ENCODE measurements around the gene RAMP2. TPM values are rescaled to one million over a fixed set of nuclear protein-coding genes. Genes with fewer than 3 reads are reported as not detected.
"Not testable (repeated sequence)": the region's sequence is repeated elsewhere in the genome, so short reads cannot be mapped to it uniquely, and the experiment has no call there.

The RAMP2 gene, protein sequence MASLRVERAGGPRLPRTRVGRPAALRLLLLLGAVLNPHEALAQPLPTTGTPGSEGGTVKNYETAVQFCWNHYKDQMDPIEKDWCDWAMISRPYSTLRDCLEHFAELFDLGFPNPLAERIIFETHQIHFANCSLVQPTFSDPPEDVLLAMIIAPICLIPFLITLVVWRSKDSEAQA
- 0.63 and 0.74 TPM in 2 replicates for total RNA-seq (2014; rRNA removed; shearing (Covaris generic))
- polyA plus RNA-seq (2014; cell fraction: nucleus; rRNA removed): not detected in 2 replicates

DNA sequence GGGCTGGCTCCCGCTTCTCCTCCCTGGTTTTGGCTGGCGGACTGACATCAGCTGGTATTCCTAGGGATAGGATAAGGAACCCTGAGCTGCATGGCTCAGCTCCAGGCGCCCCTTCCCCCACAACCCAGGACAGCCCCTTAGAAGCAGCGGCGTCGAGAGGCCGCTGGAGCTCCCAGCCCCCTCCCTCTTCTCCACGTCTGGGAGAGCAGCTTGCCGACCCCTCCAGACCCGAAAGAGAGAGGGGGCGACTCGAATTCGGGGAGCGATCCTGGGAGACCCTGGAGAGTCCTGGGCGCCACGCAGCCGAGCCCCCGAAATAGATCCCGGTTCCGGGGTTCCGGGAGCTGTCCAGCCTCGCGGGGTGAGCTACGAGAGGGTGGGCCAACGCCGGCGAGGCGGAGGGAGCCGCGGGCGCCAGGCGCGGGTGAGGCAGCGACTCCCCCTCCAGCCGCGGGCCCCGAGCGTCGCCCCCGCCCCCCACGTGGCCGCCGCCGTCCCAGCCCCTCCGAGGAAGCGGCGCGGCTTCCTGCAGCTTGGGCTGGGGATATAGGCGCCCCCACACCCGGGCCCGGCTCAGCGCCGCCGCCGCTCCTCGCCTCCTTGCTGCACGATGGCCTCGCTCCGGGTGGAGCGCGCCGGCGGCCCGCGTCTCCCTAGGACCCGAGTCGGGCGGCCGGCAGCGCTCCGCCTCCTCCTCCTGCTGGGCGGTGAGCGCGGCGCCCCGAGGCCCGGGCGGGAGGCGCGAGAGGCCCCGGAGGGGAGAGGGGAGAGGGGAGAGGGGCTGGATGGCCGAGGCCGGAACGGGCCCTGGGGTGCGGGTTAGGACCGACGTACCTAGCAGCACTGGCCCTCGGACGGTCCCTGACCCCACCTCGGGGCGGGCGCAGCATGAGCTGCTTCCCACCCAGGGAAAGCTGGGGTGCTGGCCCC, at the start of gene RAMP2:
RAMP2 (plus strand) TSS at position 576 of the 930 bp plus-strand sequence; CDS start at position 611, 35 bp downstream.
- no peak for DNase-seq (ENCODE audit: extremely low read depth, low read depth)

- peak; percentile 63 for DNase-seq (ENCODE audit: extremely low read depth, low read depth)
These were observed 39.9 kb upstream of the RAMP2 start for GRCh38 chr17:42720996-42721583.

DNA sequence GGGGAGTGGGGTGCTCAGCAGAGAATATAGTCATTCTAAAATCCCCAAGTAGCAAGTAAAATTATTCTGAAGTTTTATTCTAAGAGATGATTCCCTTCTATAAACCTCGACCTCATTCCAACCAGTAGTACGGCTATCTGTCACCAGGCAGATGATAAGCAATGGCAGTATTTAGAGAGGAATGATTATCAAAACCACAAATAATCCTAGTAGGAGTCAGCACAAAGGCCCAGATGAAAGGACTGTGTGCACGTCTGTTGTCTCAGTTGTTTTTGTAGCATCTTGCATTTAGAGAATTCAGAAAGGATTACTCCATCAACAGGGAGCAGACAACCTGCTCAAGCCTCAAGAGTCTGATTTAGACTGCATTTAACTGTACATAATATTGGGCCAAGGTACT, 37.4 kb upstream of the RAMP2 start:
- no peak for DNase-seq (ENCODE audit: extremely low read depth, low read depth)

GRCh38 chr17:42725143-42725542, 35.9 kb upstream of the RAMP2 start:
- DNase-seq (ENCODE audit: extremely low read depth, low read depth): no peak

- DNase-seq (ENCODE audit: extremely low read depth, low read depth): no peak
These were observed 20.3 kb upstream of the RAMP2 start for GRCh38 chr17:42740699-42741098.

GRCh38 chr17:42742916-42743315, 18.1 kb upstream of the RAMP2 start:
- DNase-seq (ENCODE audit: extremely low read depth, low read depth): not testable (repeated sequence)

DNA sequence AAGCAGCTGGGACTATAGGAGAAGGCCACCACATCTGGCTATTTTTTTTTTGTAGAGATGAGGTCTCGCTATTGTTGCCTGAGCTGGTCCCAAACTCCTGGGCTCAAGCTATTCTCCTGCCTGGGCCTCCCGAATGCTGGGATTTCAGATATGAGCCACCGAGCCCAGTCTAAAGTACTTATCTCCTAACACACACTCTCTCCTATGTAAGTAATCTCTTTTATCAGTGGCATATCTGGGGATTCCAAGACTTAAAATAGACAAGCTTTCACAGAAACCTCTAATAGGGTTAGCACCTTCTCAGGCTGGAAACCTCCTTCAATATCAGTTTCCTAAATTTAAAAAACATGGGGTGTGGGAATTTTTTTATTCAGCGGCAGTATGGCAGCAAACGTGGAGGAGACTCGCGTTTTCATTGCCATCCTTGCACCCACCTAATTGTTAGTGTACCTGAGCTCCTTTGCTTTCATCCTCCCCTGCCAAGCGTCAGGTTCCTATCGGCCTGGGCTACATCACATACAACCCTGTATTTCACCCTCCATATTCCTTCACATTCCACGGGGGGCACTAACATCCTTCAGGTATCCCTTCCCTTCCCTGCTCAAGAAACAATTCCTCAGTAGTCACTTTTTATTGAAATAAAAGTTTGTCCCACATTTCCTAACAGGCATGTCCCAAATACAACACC, 17.3 kb upstream of the RAMP2 start:
- DNase-seq (ENCODE audit: extremely low read depth, low read depth): no peak

DNA sequence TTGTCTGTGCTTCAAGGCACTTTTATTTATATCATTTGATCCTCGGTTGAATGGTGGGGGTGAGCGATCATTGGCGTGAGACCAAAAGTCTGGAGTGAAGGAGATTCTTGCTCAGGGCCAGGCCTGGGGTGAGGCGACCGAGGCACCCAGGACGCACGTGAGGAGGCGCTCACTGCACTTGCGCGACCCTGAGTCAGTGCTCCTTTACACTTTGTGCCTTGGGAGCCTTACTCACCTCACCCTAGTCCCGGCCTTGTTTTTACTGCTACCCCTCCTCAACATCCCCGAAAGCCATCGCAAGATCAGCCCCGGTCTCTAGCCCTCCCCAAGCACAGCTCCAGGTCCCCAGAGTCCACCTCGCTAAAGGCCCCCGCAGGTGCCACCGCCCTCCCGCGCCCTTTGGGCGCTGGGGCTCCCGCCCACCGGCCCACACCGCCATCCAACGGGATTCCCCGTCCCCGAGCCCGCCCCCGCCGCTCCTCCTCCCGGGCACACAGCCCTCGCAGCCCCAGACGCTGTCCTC, 16.7 kb upstream of the RAMP2 start:
- peak; percentile 37 for DNase-seq (ENCODE audit: extremely low read depth, low read depth)

- peak; percentile 88 for DNase-seq (ENCODE audit: extremely low read depth, low read depth)
These were observed 16.0 kb upstream of the RAMP2 start, which contains the start of gene EZH1 for GRCh38 chr17:42744806-42745617. EZH1 (minus strand) TSS chr17:42745040; CDS start chr17:42728941, 16,099 bp downstream.

GRCh38 chr17:42748202-42748907, 12.7 kb upstream of the RAMP2 start:
- DNase-seq (ENCODE audit: extremely low read depth, low read depth): no peak

DNA sequence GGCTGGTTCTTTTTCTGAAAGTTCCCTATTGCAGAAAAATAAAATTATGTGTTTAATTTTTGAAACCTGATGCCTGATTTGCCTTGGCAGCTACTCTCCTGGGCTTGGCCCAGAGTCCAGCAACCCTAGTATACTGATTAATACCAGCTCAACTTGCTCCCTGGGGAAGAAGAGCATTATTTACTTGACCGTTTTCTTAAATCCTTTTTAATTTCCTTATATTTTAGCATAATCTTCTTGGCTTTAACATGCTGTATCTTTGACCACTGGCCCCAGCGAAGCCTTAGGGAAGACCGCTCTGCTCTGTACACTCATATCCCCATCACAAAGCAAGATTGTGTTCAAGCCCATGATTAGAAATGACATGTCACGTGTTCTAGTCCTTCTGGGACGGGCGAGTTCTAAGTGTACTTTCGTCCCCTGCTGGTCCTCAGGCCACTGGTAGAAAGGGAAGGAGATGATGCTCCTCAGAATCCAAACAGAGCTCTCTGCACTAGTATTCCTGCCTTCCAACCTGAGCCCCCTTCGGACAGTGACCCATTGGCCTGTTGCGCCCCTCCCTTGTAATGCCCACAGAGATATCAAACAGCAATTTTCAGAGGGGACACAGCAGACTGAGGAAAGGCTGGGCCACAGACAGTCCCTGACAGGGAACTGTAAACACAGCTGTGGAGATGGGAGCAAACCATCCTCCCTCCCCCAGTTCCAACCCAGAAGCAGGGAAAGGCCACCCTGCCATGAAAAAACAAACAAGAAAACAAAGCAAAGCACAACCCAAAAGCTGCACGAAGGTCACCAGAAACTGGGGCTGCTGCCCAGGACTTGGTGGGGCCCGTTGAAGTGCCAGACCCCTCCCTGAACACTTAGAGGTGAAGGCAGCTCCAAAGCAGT, 11.9 kb upstream of the RAMP2 start:
- DNase-seq (ENCODE audit: extremely low read depth, low read depth): no peak

GRCh38 chr17:42750739-42751344, 10.2 kb upstream of the RAMP2 start:
- DNase-seq (ENCODE audit: extremely low read depth, low read depth): no peak

DNA sequence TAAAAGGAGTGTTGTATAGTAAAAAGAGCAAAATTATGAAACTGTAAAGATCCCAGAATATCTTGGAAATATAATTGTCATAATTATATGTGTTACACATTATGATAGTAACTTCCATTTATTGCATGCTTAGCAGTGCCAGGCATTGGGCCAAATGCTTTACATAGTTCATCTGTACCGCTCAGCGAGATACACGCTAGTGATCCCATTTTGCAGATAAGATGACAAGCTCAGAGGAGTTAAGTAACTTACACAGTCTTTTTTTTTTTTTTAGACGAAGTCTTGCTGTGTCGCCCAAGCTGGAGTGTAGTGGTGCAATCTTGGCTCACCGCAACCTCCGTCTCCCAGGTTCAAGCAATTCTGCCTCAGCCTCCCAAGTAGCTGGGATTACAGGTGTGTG, 9.4 kb upstream of the RAMP2 start:
- no peak for DNase-seq (ENCODE audit: extremely low read depth, low read depth)

DNA sequence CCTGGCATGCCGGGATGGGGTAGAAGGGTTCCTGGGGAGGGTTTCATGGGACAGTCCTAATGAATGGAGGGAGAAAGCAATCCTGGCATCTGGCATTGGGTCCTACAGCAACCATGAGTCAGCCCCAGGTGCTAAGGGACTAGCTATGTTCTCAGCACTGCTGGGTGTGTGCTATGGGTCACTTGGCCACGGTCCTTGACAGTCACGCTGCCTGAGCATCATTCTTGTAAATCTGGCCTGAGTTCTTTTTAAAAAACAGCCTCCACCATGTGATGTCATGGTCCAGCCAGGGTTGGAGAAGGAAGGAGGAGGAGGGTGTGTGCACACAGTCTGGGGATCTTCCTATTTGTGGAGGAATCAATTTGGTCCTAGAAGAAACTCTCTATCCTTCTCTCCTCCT, 6.2 kb upstream of the RAMP2 start:
- no peak for DNase-seq (ENCODE audit: extremely low read depth, low read depth)

GRCh38 chr17:42759982-42760651, 910 bp upstream of the RAMP2 start:
- DNase-seq (ENCODE audit: extremely low read depth, low read depth): no peak

- no peak for DNase-seq (ENCODE audit: extremely low read depth, low read depth)
These were observed 611 bp downstream of the RAMP2 start for GRCh38 chr17:42761638-42762037.

DNA sequence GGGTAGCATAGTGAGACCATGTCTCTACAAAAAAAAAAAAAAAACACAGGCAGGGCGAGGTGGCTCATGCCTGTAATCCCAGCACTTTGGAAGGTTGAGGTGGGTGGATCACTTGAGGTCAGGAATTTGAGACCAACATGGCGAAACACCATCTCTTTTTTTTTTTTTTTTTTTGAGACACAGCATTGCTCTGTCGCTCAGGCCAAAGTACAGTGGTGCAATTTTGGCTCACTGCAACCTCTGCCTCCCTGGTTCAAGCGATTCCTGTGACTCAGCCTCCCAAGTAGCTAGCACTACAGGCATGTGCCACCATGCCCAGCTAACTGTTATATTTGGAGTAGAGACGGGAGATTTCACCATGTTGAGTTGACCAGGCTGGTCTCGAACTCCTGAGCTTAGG, 5.1 kb downstream of the RAMP2 start:
- DNase-seq (ENCODE audit: extremely low read depth, low read depth): no peak
